H9 (cell line): Measurements from ENCODE around the gene MARK2. TPM values are rescaled to one million over a fixed set of nuclear protein-coding genes. Genes with fewer than 3 reads are reported as not detected.

Experiments used
- DNase-seq: peaks from one replicate; pipeline ENCODE4 v3.0.0-alpha.2; 2017
- H2AFZ ChIP-seq: one replicate; pipeline ENCODE4 v1.6.1; 2013; ENCODE audit warnings: mild to moderate bottlenecking, low read length, control low read depth, moderate library complexity
- H2AK5ac ChIP-seq: 2 replicates; pipeline ENCODE4 v1.6.1; 2013; ENCODE audit warnings: low read length, control low read depth, mixed read lengths; ENCODE audit not compliant: insufficient read length
- H2BK120ac ChIP-seq: one replicate; pipeline ENCODE4 v1.6.1; 2013; ENCODE audit warnings: low read depth, mild to moderate bottlenecking, low read length, control low read depth, inconsistent platforms; ENCODE audit not compliant: poor library complexity, severe bottlenecking
- H2BK12ac ChIP-seq: 2 replicates; pipeline ENCODE4 v1.6.1; 2013; ENCODE audit warnings: low read length, control low read depth, mixed read lengths, low read depth; ENCODE audit not compliant: insufficient read length
- H2BK15ac ChIP-seq: 2 replicates; pipeline ENCODE4 v1.6.1; 2013; ENCODE audit warnings: low read depth, low read length, control low read depth
- H2BK20ac ChIP-seq: one replicate; pipeline ENCODE4 v1.6.1; 2013; ENCODE audit warnings: low read depth, mild to moderate bottlenecking, low read length, control low read depth, inconsistent platforms; ENCODE audit not compliant: poor library complexity, severe bottlenecking
- H2BK5ac ChIP-seq: 2 replicates; pipeline ENCODE4 v1.6.1; 2013; ENCODE audit warnings: low read length, control low read depth, mixed read lengths; ENCODE audit not compliant: insufficient read length
- H3K14ac ChIP-seq: 2 replicates; pipeline ENCODE4 v1.6.1; 2013; ENCODE audit warnings: low read length, control low read depth; ENCODE audit not compliant: insufficient read depth
- H3K18ac ChIP-seq: 2 replicates; pipeline ENCODE4 v1.6.1; 2013; ENCODE audit warnings: low read depth, mild to moderate bottlenecking, mixed read lengths, low read length, control low read depth; ENCODE audit not compliant: insufficient read length
- H3K23ac ChIP-seq: 2 replicates; pipeline ENCODE4 v1.6.1; 2013; ENCODE audit warnings: low read length, control low read depth, mixed read lengths, low read depth; ENCODE audit not compliant: insufficient read length
- H3K23me2 ChIP-seq: 2 replicates; pipeline ENCODE4 v1.6.1; 2013; ENCODE audit warnings: low read depth, mild to moderate bottlenecking, mixed read lengths, low read length, control low read depth; ENCODE audit not compliant: insufficient read length, poor library complexity, severe bottlenecking
- H3K27ac ChIP-seq: 2 replicates; pipeline ENCODE4 v1.5.1; 2013; ENCODE audit warnings: low read length, control low read depth, mixed read lengths, low read depth; ENCODE audit not compliant: insufficient read length
- H3K27me3 ChIP-seq: 2 replicates; pipeline ENCODE4 v1.6.1; 2013; ENCODE audit warnings: low read length, control low read depth, inconsistent platforms; ENCODE audit not compliant: insufficient read depth
- H3K4ac ChIP-seq: 2 replicates; pipeline ENCODE4 v1.6.1; 2013; ENCODE audit warnings: low read depth, mild to moderate bottlenecking, control low read depth, inconsistent platforms, low read length, moderate library complexity
- H3K4me1 ChIP-seq: 2 replicates; pipeline ENCODE4 v1.6.1; 2013; ENCODE audit warnings: low read length, control low read depth, inconsistent platforms; ENCODE audit not compliant: insufficient read depth
- H3K4me2 ChIP-seq: 2 replicates; pipeline ENCODE4 v1.6.1; 2013; ENCODE audit warnings: low read length, control low read depth, mixed read lengths; ENCODE audit not compliant: insufficient read length, insufficient read depth
- H3K56ac ChIP-seq: 2 replicates; pipeline ENCODE4 v1.6.1; 2013; ENCODE audit warnings: low read depth, mild to moderate bottlenecking, mixed read lengths, low read length, control low read depth; ENCODE audit not compliant: insufficient read length
- H3K79me1 ChIP-seq: 2 replicates; pipeline ENCODE4 v1.6.1; 2013; ENCODE audit warnings: low read depth, mild to moderate bottlenecking, moderate library complexity, low read length, control low read depth, inconsistent platforms; ENCODE audit not compliant: insufficient read depth, poor library complexity, severe bottlenecking
- H3K79me2 ChIP-seq: 2 replicates; pipeline ENCODE4 v1.6.1; 2013; ENCODE audit warnings: low read length, control low read depth, inconsistent platforms; ENCODE audit not compliant: insufficient read depth
- H3K9ac ChIP-seq: 2 replicates; pipeline ENCODE4 v1.6.1; 2013; ENCODE audit warnings: low read length, control low read depth, mixed read lengths; ENCODE audit not compliant: insufficient read length; ENCODE audit errors: extremely low read depth
- H3K9me3 ChIP-seq: one replicate; pipeline ENCODE4 v1.6.1; 2013; ENCODE audit warnings: low read depth, low read length, inconsistent platforms; ENCODE audit not compliant: control insufficient read depth
- H3T11ph ChIP-seq: one replicate; pipeline ENCODE4 v1.6.1; 2013; ENCODE audit warnings: mild to moderate bottlenecking, low read length, control low read depth, inconsistent platforms
- H4K20me1 ChIP-seq: one replicate; pipeline ENCODE4 v1.6.1; 2013; ENCODE audit not compliant: control insufficient read depth, insufficient read length, insufficient read depth
- H4K5ac ChIP-seq: 2 replicates; pipeline ENCODE4 v1.6.1; 2013; ENCODE audit warnings: low read depth, mild to moderate bottlenecking, mixed read lengths, low read length, control low read depth; ENCODE audit not compliant: insufficient read length
- H4K8ac ChIP-seq: replicated peaks from 2 replicates; pipeline ENCODE4 v1.6.1; 2013; ENCODE audit warnings: low read length, control low read depth, mixed read lengths, low read depth; ENCODE audit not compliant: insufficient read length
- H4K91ac ChIP-seq: 2 replicates; pipeline ENCODE4 v1.6.1; 2013; ENCODE audit warnings: low read depth, mild to moderate bottlenecking, moderate library complexity, mixed read lengths, low read length, control low read depth; ENCODE audit not compliant: insufficient read length
- H3K27ac Mint-ChIP-seq, 3 experiments: 2 replicates in 2 of 3; 3 replicates in 1 of 3; pipeline ENCODE4 v1.8.0; 2020 to 2021; ENCODE audit warnings: mixed read lengths in 3 of 3, mild to moderate bottlenecking in 1 of 3, moderate library complexity in 1 of 3
- H3K27me3 Mint-ChIP-seq: 2 replicates; pipeline ENCODE4 v1.8.0; 2021; ENCODE audit warnings: low read depth, mild to moderate bottlenecking, moderate library complexity, mixed read lengths
- H3K36me3 Mint-ChIP-seq, 3 experiments: 2 replicates in 2 of 3; 3 replicates in 1 of 3; pipeline ENCODE4 v1.8.0; 2020 to 2021; ENCODE audit warnings: low read depth in 3 of 3, mixed read lengths in 3 of 3; ENCODE audit not compliant: insufficient read depth in 1 of 3
- H3K4me1 Mint-ChIP-seq, 2 experiments: 2 replicates each; pipeline ENCODE4 v1.8.0; 2020; ENCODE audit warnings: mixed read lengths in 2 of 2
- H3K4me3 Mint-ChIP-seq, 2 experiments: 2 replicates in 1 of 2; 3 replicates in 1 of 2; pipeline ENCODE4 v1.8.0; 2020 to 2021; ENCODE audit warnings: mild to moderate bottlenecking in 2 of 2, mixed read lengths in 2 of 2, moderate library complexity in 1 of 2
- H3K9me3 Mint-ChIP-seq, 2 experiments: 2 replicates in 1 of 2; 3 replicates in 1 of 2; pipeline ENCODE4 v1.8.0; 2020; ENCODE audit warnings: mild to moderate bottlenecking in 2 of 2, mixed read lengths in 2 of 2, moderate library complexity in 1 of 2
- WGBS: extraction: QIAGEN DNeasy Blood & Tissue Kit; methylation state at CpG from one replicate; pipeline ENCODE4 v1.1.7; 2013; ENCODE audit warnings: missing lambda C conversion rate, low lambda C conversion rate, mixed read lengths; ENCODE audit not compliant: insufficient read length; ENCODE audit errors: extremely low coverage; 5-methylcytosine and 5-hydroxymethylcytosine counted together
- total RNA-seq: library from RNA; stranded (reverse); gene quantifications from 2 replicates; pipeline ENCODE4 v1.2.1, GENCODE V29; 2021
- TF ChIP-seq, protein P1 (sequence below): fragments of 200-600 bp; sonication (generic); conservative IDR thresholded peaks from 3 replicates; pipeline ENCODE4 v1.8.0; 2021; ENCODE audit warnings: antibody characterized with exemption, mild to moderate bottlenecking

MARK2 gene
- total RNA-seq, 1 experiment from 2014 or later: 45.7 TPM

DNA sequence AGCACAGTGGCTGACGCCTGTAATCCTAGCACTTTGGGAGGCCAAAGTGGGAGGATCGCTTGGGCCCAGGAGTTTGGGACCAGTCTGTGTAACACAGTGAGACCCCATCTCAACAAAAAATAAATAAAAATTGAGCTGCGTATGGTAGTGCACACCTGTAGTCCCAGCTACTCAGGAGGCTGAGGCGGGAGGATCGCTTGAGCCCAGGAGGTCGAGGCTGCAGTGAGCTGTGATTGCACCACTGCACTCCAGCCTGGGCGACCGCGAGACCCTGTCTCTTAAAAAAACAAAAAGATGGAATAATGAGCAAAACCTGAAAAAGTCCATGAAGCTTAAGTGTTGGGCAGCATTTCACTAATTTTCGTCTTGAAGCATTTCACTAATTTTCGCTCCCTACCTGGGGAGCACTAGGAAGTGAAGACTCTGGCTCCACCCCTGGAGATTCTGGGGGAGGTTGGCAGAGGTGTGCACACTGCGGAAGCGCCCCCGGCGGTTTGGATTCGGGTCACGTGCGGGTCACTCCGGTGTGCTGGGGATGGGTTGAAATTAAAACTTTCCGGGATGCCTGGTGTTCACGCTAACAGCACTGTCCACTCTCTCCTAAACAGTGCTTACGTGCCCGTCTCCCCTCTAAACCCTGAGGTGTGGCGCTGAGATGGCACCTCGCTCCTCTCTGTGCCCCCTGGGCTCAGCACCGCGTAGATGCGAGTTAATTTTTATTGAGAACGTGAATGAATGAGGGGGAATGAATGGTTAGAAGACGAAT, 99.0 kb downstream of the MARK2 start:
- no CpG with 5 or more reads among the region's 30 CpGs for WGBS
- peak overlapping the region; percentile 36 for H3K27ac ChIP-seq
- DNase-seq: peak; percentile 55

More for the DNA sequence above, 99.0 kb downstream of the MARK2 start:
- Histone ChIP-seq H3T11ph (no peak overlapping the region), H3K79me1 (peaks cover 9% of the 10 kb centered on the region), H3K56ac (no peak overlapping the region), H3K23me2 (peaks cover 11% of the 10 kb centered on the region), H4K91ac (no peak overlapping the region), H3K14ac (no peak overlapping the region), H2AK5ac (no peak overlapping the region), H4K8ac (no peak overlapping the region), H3K23ac (no peak overlapping the region), H3K4ac (no peak overlapping the region), H2BK5ac (no peak overlapping the region), H4K5ac (no peak overlapping the region), H3K79me2 (peaks cover 7% of the 10 kb centered on the region; the same call in 1 of the 2 replicates), H3K9ac (peak overlapping the region; percentile 57), H3K18ac (no peak overlapping the region), H2BK120ac (no peak overlapping the region), H3K4me2 (peak overlapping the region; percentile 97), H3K27me3 (no peaks in the 10 kb centered on the region), H4K20me1 (no peaks in the 10 kb centered on the region), H3K9me3 (no peaks in the 10 kb centered on the region), H2BK12ac (no peak overlapping the region), H2BK20ac (no peak overlapping the region), H3K4me1 (no peaks in the 10 kb centered on the region), H2BK15ac (no peak overlapping the region), H2AFZ (peak overlapping the region; percentile 24)
- Mint-ChIP-seq H3K36me3 (peaks cover 0 to 9% (median 5%) of the 10 kb centered on the region in 3 experiments; a peak in 5 of 7 replicates), H3K9me3 (no peaks in the 10 kb centered on the region), H3K27me3 (no peaks in the 10 kb centered on the region; the same call in 1 of the 2 replicates), H3K4me1 (peaks cover 14 to 19% of the 10 kb centered on the region in 2 experiments), H3K27ac (peak overlapping the region; percentile 70 to 97 (median 89); a peak in 6 of 7 replicates), H3K4me3 (peak overlapping the region; percentile 78 to 86)
- TF ChIP-seq, protein P1, sequence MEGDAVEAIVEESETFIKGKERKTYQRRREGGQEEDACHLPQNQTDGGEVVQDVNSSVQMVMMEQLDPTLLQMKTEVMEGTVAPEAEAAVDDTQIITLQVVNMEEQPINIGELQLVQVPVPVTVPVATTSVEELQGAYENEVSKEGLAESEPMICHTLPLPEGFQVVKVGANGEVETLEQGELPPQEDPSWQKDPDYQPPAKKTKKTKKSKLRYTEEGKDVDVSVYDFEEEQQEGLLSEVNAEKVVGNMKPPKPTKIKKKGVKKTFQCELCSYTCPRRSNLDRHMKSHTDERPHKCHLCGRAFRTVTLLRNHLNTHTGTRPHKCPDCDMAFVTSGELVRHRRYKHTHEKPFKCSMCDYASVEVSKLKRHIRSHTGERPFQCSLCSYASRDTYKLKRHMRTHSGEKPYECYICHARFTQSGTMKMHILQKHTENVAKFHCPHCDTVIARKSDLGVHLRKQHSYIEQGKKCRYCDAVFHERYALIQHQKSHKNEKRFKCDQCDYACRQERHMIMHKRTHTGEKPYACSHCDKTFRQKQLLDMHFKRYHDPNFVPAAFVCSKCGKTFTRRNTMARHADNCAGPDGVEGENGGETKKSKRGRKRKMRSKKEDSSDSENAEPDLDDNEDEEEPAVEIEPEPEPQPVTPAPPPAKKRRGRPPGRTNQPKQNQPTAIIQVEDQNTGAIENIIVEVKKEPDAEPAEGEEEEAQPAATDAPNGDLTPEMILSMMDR: no peak; the same call in 2 of the 3 replicates
